Right cardiac atrium (tissue), 5 donors: ENCODE measurements around the gene CCDC88C. TPM values are rescaled to one million over a fixed set of nuclear protein-coding genes. Genes with fewer than 3 reads are reported as not detected.

Source experiments
- ATAC-seq, 2 donors: fragments of 200-7000 bp; cut with Tn5 transposase; one replicate each; pipeline versions ENCODE4 v1.8.0 to v1.9.1; 2020; ENCODE audit warnings: moderate library complexity in 2 of 2, mild to moderate bottlenecking in 1 of 2
- DNase-seq, 3 donors: peaks; one replicate each; pipeline ENCODE4 v3.0.0-alpha.2; 2020
- H3K27ac ChIP-seq: one replicate; pipeline ENCODE4 v1.5.1; 2013; ENCODE audit warnings: mild to moderate bottlenecking, low read length, control low read depth, moderate library complexity
- H3K27me3 ChIP-seq: one replicate; pipeline ENCODE4 v1.6.1; 2013; ENCODE audit not compliant: control insufficient read depth, insufficient read depth
- H3K4me1 ChIP-seq: one replicate; pipeline ENCODE4 v1.6.1; 2013; ENCODE audit warnings: low read length; ENCODE audit not compliant: control insufficient read depth, insufficient read depth
- H3K4me3 ChIP-seq: one replicate; pipeline ENCODE4 v1.5.1; 2013; ENCODE audit warnings: low read length, control low read depth
- H3K9me3 ChIP-seq: one replicate; pipeline ENCODE4 v1.6.1; 2013; ENCODE audit warnings: low read length; ENCODE audit not compliant: control insufficient read depth
- WGBS: extraction: QIAGEN DNeasy Blood & Tissue Kit; methylation state at CpG from one replicate; pipeline ENCODE4 v1.1.7; 2013; 5-methylcytosine and 5-hydroxymethylcytosine counted together
- intact Hi-C, 4 donors: fragments of 100-400 bp; cut with DNase I; formaldehyde crosslinking; loops; one replicate each; pipeline versions ENCODE4 v1.11.0 to v1.14.0; 2022 to 2023
- polyA plus RNA-seq: library from polyadenylated mRNA; stranded (reverse); fragments of 200-250 nt; gene quantifications from one replicate; pipeline ENCODE4 v1.2.3, GENCODE V29; 2013
- total RNA-seq, 4 donors: library from RNA; stranded (reverse); fragmentation: NEBNext Ultra II Directional; extraction: Animal tissue kit (Norgen Biotek cat#: 25700); gene quantifications; one replicate each; pipeline ENCODE4 v1.2.1, GENCODE V29; 2021
- donor health status: healthy with polysubstance abuse.
- donor health status: DM: no; HTN: yes; CAD: no.
- donor health status: DM: no; HTN: no; CAD: no.
- donor health status: DM: no; HTN: yes; CAD: no; lungs with severe emphysema.
- donor health status: DM: yes; HTN: yes; CAD: no.

CCDC88C gene
- total and polyA plus RNA-seq, 5 donors: 2.5 to 5.4 (median 4.3) TPM

- Histone ChIP-seq H3K4me3 (no peak overlapping the region), H3K27me3 (no peaks in the 10 kb centered on the region), H3K9me3 (no peaks in the 10 kb centered on the region), H3K4me1 (peaks cover 14% of the 10 kb centered on the region), H3K27ac (no peak overlapping the region)
- 95% methylated on average over 9 of the region's 9 CpGs for WGBS
- no peak for ATAC-seq
- intact Hi-C loops: no loop called here
- DNase-seq: peak in 1 of 3 donors; percentile 12
These were observed 97.4 kb downstream of the CCDC88C start for GRCh38 chr14:91320266-91320665.

- no peaks in the 10 kb centered on the region for H3K27me3 ChIP-seq
- intact Hi-C loops: no loop called here
- DNase-seq: no peak
- H3K4me3 ChIP-seq: no peak overlapping the region
- 67% methylated on average over 4 of the region's 4 CpGs for WGBS
- H3K9me3 ChIP-seq: no peaks in the 10 kb centered on the region
- no peak for ATAC-seq
- no peak overlapping the region for H3K27ac ChIP-seq
- peaks cover 9% of the 10 kb centered on the region for H3K4me1 ChIP-seq
These were observed 98.7 kb downstream of the CCDC88C start for GRCh38 chr14:91318911-91319310.

DNA sequence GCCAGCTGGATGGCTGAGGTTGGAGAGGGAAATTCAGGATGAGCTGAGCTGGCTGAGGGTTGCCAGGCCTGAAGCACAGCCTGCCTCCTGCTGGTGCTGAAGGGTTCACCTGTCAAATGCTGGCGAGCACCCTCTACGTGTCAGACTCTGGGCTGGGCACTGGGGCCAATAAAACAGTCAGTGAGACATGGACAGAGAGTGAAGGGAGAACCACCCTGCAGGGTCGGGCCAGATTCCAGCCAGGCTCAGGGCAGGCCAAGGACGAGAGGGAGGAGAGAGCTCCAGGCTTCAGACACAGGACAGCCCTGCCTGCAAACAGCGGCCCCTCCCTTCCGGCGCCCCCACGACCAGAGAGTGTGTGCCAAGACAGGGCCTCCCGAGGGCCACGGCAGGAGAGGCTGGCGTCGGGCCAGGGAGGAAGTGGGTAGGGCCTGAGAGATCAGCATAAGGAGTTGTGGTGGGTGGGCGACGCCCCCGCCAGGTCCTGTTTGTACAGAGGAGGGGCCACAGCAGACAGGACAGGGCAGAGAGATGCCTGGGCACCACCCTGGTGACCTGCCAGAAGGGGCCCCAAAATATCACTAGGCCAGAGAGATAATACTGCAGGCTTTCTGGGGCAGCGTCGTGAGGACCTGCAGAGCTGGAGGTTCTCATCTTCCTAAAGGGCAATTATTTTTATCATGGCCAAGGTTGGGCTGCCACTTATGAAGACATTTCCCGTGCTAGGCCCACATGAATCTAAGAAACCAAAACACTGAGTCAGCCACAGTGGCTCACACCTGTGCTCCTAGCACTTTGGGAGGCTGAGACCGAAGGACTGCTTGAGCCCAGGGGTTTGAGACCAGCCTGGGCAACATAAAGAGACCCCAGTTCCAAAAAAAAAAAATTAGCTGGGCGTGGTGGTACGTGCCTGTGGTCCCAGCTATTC lies 100.0 kb downstream of the CCDC88C start:
- H3K4me1 ChIP-seq: peaks cover 4% of the 10 kb centered on the region
- intact Hi-C loops: no loop called here
- 38% methylated on average over 21 of the region's 21 CpGs for WGBS
- H3K9me3 ChIP-seq: no peaks in the 10 kb centered on the region
- no peaks in the 10 kb centered on the region for H3K27me3 ChIP-seq
- ATAC-seq (peak; percentile 88 to 96), DNase-seq (peak; percentile 87 to 95 (median 94))
- H3K4me3 ChIP-seq: no peak overlapping the region
- H3K27ac ChIP-seq: no peak overlapping the region

DNA sequence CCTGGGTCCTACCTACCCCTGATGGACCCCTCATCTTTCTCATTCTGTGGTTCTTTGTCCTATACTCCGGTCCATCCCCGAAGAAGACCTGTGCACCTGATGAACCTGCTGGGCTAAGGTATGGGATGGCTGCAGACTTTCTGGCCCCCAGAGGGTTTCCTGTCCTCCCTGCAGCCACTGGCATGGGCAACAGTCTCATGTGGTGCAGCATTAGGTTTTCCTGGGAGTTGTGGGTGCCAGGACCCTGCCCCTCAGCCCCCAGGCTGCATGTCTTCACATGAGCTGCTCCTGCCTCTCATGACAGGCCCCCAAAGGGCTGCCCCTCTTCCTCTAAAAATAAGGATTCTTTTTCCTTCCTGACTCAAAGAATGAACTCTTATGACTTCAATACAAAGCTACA lies 100.9 kb downstream of the CCDC88C start:
- H3K4me3 ChIP-seq: no peak overlapping the region
- 97% methylated on average over 2 of the region's 2 CpGs for WGBS
- intact Hi-C loops: no loop called here
- H3K27ac ChIP-seq: no peak overlapping the region
- DNase-seq: peak in 1 of 3 donors; percentile 19
- ATAC-seq: no peak
- no peaks in the 10 kb centered on the region for H3K9me3 ChIP-seq
- no peaks in the 10 kb centered on the region for H3K27me3 ChIP-seq
- peaks cover 4% of the 10 kb centered on the region for H3K4me1 ChIP-seq

- peaks cover 4% of the 10 kb centered on the region for H3K4me1 ChIP-seq
- no peaks in the 10 kb centered on the region for H3K9me3 ChIP-seq
- intact Hi-C loops: no loop called here
- no peaks in the 10 kb centered on the region for H3K27me3 ChIP-seq
- DNase-seq: no peak
- no peak overlapping the region for H3K27ac ChIP-seq
- ATAC-seq: no peak
- WGBS: 58% methylated on average over 6 of the region's 6 CpGs
- no peak overlapping the region for H3K4me3 ChIP-seq
These were observed 101.8 kb downstream of the CCDC88C start for GRCh38 chr14:91315844-91316267.

DNA sequence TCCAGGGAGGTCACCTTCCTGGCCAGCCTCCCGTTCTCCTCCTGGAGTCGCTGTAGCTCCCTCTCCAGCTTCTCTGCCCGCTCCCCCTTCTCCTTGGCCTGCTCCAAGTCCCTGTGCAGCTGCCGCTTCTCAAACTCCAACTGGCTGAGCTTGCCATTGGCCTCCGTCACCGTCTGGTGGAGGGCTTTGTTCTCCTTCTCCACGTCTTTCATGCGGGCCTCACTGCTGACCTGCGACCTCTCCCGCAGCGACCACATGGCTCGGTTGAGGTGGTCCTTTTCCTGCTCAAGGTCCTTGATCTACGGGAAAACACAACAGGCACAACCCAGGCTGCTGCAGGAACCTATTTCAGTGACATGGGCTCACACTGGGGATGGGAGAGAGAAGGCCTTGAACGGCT lies 103.8 kb downstream of the CCDC88C start:
- Histone ChIP-seq H3K4me3 (no peak overlapping the region), H3K4me1 (peaks cover 4% of the 10 kb centered on the region), H3K27ac (no peak overlapping the region), H3K27me3 (no peaks in the 10 kb centered on the region), H3K9me3 (no peaks in the 10 kb centered on the region)
- intact Hi-C loops: no loop called here
- WGBS: 87% methylated on average over 14 of the region's 14 CpGs
- no peak for ATAC-seq
- DNase-seq: peak in 1 of 3 donors; percentile 28

DNA sequence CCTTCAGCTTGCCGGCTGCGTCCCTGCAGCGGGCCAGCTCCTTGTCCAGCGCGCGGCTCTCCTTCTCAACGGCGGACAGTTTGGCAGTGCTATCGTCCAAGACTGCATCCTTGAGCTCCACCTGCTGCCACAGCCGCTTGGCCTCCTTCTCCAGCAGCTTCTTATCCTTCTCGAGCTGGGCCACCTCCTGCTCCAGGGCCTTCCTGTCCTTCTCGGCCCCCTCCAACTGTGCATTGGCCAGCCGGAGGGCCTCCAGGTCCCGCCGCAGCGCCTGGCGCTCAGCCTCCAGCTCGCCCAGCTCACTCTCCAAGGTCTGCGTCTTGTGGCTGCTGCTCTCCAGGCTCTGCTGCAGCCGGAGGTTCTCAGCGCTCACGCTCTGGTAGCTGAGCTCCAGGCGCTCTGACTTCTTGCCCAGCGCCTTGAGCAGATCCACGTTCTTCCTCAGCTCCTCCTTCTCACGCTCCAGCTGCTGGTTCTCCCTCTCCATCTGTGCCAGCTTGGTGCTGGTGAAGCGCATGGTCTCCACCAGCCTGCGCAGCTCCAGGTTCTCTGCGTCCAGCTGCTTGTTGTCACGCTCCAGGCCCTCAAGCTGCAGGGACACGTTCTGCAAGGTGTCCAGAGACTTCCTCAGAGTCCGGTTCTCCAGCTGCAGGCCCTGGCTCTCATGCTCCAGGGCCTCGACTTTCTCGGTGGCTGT lies 104.3 kb downstream of the CCDC88C start:
- Histone ChIP-seq H3K4me1 (peaks cover 4% of the 10 kb centered on the region), H3K9me3 (no peaks in the 10 kb centered on the region), H3K4me3 (no peak overlapping the region), H3K27me3 (no peaks in the 10 kb centered on the region), H3K27ac (no peak overlapping the region)
- peak in 1 of 3 donors; percentile 38 for DNase-seq
- intact Hi-C loops: no loop called here
- WGBS: 92% methylated on average over 34 of the region's 34 CpGs
- ATAC-seq: no peak

DNA sequence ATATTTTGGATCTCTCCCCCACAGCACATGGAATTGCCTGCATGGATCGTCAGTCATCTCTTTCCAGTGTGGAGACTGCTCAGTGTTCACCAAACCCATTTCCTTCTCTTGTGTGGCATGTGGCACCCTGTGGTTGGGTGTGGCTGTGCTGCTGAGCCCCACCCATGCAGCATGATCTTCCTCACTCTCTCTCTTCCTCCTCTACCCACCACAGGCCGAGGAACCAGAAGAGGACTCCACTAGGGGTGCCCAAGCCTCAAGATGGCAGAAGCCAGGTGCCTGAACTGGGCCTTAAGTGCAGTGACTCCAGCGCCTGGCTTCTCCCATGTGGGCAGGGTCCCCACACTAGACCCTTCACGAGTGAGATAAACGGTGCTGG lies 106.3 kb downstream of the CCDC88C start:
- WGBS: 72% methylated on average over 5 of the region's 5 CpGs
- intact Hi-C loops: no loop called here
- Histone ChIP-seq H3K27me3 (no peaks in the 10 kb centered on the region), H3K9me3 (no peaks in the 10 kb centered on the region), H3K4me3 (no peak overlapping the region), H3K4me1 (no peaks in the 10 kb centered on the region), H3K27ac (no peak overlapping the region)
- peak in 1 of 3 donors; percentile 9 for DNase-seq
- ATAC-seq: no peak

DNA sequence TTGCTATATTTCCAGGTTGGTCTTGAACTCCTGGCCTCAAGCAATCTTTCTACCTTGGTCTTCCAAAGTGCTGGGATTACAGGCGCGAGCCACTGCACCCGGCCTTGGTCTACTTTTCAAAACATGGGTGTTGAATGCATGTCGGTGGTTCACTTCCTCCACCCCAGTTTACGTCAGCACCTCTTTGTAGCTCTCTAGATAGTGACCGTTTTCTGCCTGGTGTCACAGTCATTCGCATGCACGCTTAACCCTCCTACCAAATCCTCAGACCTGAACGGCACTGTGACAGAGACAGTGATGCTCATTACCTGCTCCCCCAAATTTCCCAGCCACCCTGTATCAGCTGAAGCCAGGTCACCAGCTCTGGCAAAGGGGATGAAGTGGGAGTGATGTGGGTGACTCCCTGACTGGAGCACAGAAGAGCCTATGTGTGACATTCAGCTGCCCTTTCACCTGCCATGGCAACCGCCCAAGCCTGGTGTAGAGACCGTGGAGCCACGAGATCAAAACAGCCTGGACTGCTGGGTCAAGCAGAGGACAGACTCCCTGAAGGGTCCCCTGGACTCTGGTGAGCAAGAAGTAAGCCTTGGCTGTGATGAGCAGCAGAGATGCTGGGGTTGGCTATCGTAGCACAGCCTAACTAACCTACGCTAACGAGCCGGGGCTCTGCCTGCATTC lies 106.9 kb downstream of the CCDC88C start:
- ATAC-seq (no peak), DNase-seq (peak in 1 of 3 donors; percentile 19)
- Histone ChIP-seq H3K27me3 (no peaks in the 10 kb centered on the region), H3K4me1 (no peaks in the 10 kb centered on the region), H3K9me3 (no peaks in the 10 kb centered on the region), H3K4me3 (no peak overlapping the region), H3K27ac (no peak overlapping the region)
- intact Hi-C loops: no loop called here
- 82% methylated on average over 16 of the region's 16 CpGs for WGBS

DNA sequence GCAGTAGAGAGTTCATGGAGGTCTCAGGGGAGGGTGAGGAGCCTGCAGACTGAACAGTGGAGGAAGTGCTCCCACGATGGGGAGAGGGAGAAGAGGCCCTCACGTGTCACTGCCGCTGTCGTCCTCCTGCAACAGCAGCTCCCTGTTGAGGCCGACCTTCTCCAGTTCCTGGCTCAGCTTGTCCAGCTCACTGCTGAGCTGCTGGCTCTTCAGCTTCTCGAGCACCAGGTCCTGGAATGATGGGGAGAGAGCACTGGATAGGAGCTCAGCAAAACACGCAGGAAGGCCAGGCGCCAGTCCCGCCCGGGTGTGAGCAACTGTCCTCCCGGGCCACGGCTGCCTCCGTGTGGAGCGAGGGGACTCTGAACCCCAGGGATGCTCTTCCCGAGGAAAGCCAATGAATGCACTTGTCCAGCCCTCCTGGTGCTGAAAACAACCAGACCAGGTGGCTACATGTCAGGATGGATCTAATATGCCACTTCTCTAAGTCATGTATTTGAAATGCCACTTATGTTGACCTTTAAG lies 107.8 kb downstream of the CCDC88C start:
- 71% methylated on average over 15 of the region's 15 CpGs for WGBS
- no peak for ATAC-seq
- H3K27ac ChIP-seq: no peak overlapping the region
- H3K9me3 ChIP-seq: no peaks in the 10 kb centered on the region
- no peaks in the 10 kb centered on the region for H3K4me1 ChIP-seq
- DNase-seq: peak in 1 of 3 donors; percentile 9
- no peaks in the 10 kb centered on the region for H3K27me3 ChIP-seq
- intact Hi-C loops: no loop called here
- no peak overlapping the region for H3K4me3 ChIP-seq
